H7 (cell line): Measurements from ENCODE around the gene SLC1A4. TPM values are rescaled to one million over a fixed set of nuclear protein-coding genes. Genes with fewer than 3 reads are reported as not detected.
A peak's percentile ranks its signal among the peaks of the same experiment; 100 is the strongest.

Experiments used
- DNase-seq: peaks from one replicate; pipeline ENCODE4 v3.0.0; 2012
- H3K27me3 ChIP-seq: 2 replicates; pipeline ENCODE4 v1.6.0; 2011; ENCODE audit warnings: mild to moderate bottlenecking, low read length; ENCODE audit not compliant: control insufficient read depth, insufficient read depth
- H3K36me3 ChIP-seq: replicated peaks from 2 replicates; pipeline ENCODE4 v1.5.1; 2011; ENCODE audit warnings: low read length; ENCODE audit not compliant: control insufficient read depth, insufficient read depth
- H3K4me3 ChIP-seq: 2 replicates; pipeline ENCODE4 v1.5.1; 2011; ENCODE audit warnings: low read depth, mild to moderate bottlenecking, control low read depth, low read length, moderate library complexity; ENCODE audit not compliant: insufficient read depth
- total RNA-seq: library from RNA; depleted of rRNA; stranded (reverse); fragments of >200 nt; shearing (Covaris generic); gene quantifications from 2 replicates; pipeline ENCODE4 v1.2.3, GENCODE V29; 2014

Gene SLC1A4
- total RNA-seq, 1 experiment from 2014 or later: 2.5 TPM

DNA sequence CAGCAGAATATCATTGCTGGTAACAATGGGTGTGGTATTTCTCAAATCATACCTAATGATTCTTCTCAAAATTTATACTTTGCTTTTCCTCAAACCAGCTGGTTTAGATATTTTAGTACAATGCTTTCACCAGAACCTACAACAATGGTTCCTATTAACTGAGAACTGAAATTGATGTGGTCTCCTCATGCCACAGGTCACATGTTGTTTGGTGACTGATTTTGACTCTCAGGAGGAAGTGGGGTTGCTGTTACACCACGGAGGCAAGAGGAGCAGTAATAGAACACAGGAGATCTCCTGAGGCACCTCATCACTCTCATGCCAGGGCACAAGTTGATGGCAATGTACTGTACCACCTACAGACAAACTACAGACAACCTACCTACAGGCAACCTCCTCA lies 64.0 kb downstream of the SLC1A4 start:
- peaks cover 2% of the 10 kb centered on the region; the same call in 1 of the 2 replicates for H3K27me3 ChIP-seq
- no peak overlapping the region for H3K4me3 ChIP-seq
- DNase-seq: no peak
- H3K36me3 ChIP-seq: no peaks in the 10 kb centered on the region

DNA sequence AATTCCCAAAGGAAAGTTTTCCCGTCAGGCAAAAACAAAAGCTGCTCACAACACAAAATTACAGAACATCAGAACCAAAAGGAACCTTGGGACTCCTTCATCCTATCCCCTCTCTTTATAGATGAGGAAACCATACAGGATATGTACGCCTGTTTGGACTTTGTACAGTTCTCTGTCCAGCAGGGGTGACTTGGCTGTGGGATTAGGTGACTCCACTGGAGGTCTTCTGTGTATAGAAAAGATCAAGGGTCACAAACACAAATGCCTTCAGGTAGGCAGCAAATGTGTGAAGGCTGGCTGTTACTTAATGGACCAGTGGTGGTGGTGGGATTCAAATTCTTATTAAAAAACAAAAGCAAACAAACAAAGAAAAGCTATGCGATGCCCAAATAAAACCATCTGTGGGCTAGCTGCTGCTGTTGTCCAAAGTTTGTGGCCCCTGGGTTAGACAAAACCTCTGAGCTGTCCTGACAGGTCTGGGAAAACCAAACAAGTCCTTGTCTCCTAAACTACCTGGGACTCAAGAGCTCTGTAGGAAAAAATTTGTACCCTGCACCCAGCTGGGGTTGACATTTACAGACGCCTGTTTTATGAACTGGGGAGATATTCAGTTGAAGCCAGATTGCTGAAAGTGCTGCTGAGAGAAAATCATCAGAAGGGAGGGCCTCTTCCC lies 65.7 kb downstream of the SLC1A4 start:
- no peaks in the 10 kb centered on the region for H3K36me3 ChIP-seq
- no peak overlapping the region; the same call in 1 of the 2 replicates for H3K4me3 ChIP-seq
- DNase-seq: peak; percentile 15
- H3K27me3 ChIP-seq: peaks cover 2% of the 10 kb centered on the region; the same call in 1 of the 2 replicates

GRCh38 chr2:65055422-65056214 lies 66.4 kb downstream of the SLC1A4 start:
- Histone ChIP-seq H3K36me3 (no peaks in the 10 kb centered on the region), H3K27me3 (peaks cover 2% of the 10 kb centered on the region; the same call in 1 of the 2 replicates), H3K4me3 (peak overlapping the region; percentile 73)
- no peak for DNase-seq

DNA sequence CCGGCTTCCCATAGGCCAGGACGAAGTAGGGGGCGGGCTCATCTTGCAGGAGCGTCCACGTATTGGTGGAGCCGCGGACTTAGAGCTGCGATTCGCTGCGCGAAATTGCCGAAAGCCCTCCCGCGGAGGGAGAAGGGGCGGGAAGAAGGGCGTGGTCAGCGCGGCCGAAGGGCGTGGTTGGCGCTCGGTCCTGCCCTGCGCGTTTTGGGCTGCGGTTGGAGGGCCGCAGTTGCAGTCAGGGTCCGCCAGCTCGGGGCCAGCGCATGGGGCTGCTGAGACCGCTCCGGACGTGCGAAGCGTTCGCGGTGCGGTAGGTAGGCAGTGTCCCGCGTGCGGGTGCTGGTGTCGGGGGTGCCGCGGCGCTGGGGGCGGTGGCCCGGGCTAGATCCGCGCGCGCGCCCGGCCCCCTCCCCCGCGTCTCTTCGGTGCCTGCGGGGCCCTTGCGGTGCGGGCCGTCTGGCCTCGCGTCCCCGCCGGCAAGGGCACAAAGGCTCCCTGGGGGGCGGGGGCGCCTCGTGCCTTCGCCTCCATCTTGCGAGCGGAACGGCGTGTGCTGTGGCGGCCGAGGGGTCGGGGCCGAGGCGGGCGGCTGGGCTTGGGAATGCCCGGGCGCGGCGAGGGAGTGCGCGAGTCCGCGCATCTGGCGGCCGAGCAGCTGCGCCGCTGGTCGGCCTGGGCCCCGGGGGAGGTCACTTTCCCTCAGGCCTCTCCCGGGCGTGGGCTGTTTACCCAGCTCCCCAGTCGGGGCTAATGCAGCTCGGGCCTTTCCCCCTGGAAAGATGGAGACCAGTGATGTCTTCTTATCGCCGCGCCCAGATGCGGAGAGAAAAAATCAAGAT lies 67.2 kb downstream of the SLC1A4 start, which contains the start of gene CEP68:
TSS of gene CEP68 (plus strand) at position 202 of the 839 bp plus-strand sequence. CDS start 13,029 bp downstream, outside the sequence.
- Histone ChIP-seq H3K4me3 (peak within 1 kb of the TSS; percentile 73), H3K36me3 (no peaks in the 10 kb centered on the region), H3K27me3 (peaks cover 2% of the 10 kb centered on the region; the same call in 1 of the 2 replicates)
- peak; percentile 97 for DNase-seq

GRCh38 chr2:65057054-65057375 lies 67.8 kb downstream of the SLC1A4 start:
- DNase-seq: no peak
- Histone ChIP-seq H3K36me3 (no peaks in the 10 kb centered on the region), H3K4me3 (peak overlapping the region; percentile 73), H3K27me3 (peaks cover 2% of the 10 kb centered on the region; the same call in 1 of the 2 replicates)

DNA sequence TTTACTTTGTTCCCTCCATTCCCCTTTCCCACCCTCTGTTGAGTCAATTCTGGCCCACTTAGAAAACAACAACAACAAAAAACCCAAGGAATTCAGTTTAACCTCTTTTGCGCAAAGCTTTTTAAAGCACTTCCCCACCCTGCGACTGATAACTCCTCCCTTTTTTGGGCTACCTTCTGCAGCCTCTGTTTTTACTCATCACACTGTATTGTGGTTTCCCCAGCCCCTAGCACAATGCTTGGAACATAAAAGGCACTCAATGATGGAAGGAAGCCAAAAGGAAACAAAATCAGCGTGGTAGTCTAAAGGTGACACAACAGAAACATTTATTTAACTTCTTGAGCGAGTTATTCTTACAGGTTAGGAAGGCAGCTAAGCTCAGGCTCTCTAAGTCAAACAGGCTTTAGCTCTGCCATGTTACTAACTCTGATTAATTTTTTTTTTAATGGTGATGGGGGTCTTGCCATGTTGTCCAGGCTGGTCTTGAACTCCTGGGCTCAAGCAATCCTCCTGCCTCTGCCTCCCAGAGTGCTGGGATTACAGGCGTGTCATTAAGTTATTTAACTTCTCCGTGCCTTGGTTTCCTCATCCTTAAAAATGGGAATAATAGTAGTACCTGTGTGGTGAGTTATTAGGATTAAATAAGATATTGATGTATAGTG lies 68.3 kb downstream of the SLC1A4 start:
- Histone ChIP-seq H3K27me3 (peaks cover 2% of the 10 kb centered on the region; the same call in 1 of the 2 replicates), H3K4me3 (peak overlapping the region; percentile 73)
- peak; percentile 17 for DNase-seq

GRCh38 chr2:65059071-65059470 lies 69.9 kb downstream of the SLC1A4 start:
- Histone ChIP-seq H3K27me3 (peaks cover 2% of the 10 kb centered on the region; the same call in 1 of the 2 replicates), H3K4me3 (no peak overlapping the region), H3K36me3 (no peaks in the 10 kb centered on the region)

More for the DNA sequence above, 68.3 kb downstream of the SLC1A4 start:
- H3K36me3 ChIP-seq: no peaks in the 10 kb centered on the region

GRCh38 chr2:65061146-65061909 lies 72.1 kb downstream of the SLC1A4 start:
- peak; percentile 53 for DNase-seq
- Histone ChIP-seq H3K36me3 (no peaks in the 10 kb centered on the region), H3K27me3 (peaks cover 2% of the 10 kb centered on the region; the same call in 1 of the 2 replicates), H3K4me3 (no peak overlapping the region)

More at GRCh38 chr2:65059071-65059470, 69.9 kb downstream of the SLC1A4 start:
- no peak for DNase-seq

- no peaks in the 10 kb centered on the region for H3K36me3 ChIP-seq
- peaks cover 2% of the 10 kb centered on the region; the same call in 1 of the 2 replicates for H3K27me3 ChIP-seq
- peak; percentile 8 for DNase-seq
- no peak overlapping the region for H3K4me3 ChIP-seq
These were observed 72.7 kb downstream of the SLC1A4 start for GRCh38 chr2:65061910-65062339.

DNA sequence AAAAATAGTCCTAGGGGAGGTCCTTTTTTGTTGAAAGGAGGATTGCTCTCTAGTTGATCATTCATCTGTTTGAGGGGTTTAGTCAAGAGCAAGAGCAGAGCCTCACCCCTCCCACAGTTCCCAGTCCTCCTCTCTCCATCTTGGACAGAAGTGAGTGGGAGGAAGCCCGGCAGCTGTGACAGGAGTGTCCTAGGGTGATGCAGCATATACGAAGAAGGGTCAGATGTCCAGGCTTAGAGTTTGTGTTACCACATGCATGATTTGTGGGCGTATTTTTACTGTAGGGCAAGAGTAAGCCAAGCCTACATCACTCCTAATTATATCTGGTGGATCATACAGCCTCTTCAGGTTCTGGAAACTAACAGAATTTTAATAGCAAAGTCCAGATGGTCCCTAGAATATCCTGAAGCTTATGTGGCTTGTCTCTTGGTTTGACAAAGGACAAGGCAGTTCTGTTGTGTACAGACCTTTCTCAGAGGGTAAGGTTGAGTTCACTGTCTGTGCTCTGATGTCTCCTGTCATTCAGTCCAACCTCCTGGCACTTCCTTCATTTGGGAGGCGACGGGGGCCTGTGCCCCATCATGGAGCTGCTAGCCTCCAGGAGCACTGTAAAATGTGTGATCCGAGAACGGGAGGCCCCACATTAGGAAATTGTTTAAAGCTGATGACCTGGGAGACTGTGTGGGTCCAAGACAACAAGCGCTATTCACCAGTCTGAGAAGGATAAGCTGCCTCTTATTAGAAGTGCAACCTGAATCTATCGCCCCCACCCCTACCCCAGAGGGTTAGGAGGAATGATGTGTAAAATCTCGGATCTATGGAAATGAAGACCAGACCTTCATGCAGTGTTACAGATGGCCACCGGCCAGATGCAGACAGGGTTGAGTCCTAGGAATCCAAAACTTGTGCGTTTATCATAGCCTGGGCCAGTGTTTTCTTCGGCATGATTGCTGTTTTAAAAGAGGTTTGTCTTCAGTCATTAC lies 73.9 kb downstream of the SLC1A4 start:
- H3K4me3 ChIP-seq: no peak overlapping the region
- H3K36me3 ChIP-seq: no peaks in the 10 kb centered on the region; the same call in 1 of the 2 replicates
- peak; percentile 10 for DNase-seq
- no peaks in the 10 kb centered on the region for H3K27me3 ChIP-seq

- Histone ChIP-seq H3K4me3 (no peak overlapping the region), H3K27me3 (no peaks in the 10 kb centered on the region), H3K36me3 (peaks cover 2% of the 10 kb centered on the region)
- peak; percentile 65 for DNase-seq
These were observed 75.7 kb downstream of the SLC1A4 start for GRCh38 chr2:65064728-65065552.
